GM21423 (cell line): Measurements from ENCODE around the gene ANKS4B.
"Not testable (repeated sequence)": the region's sequence is repeated elsewhere in the genome, so short reads cannot be mapped to it uniquely, and the experiment has no call there.

Experiments used
- ATAC-seq: cut with Tn5 transposase; IDR thresholded peaks from one replicate; pipeline ENCODE4 v1.9.1; 2021; ENCODE audit warnings: mild to moderate bottlenecking, moderate library complexity; ENCODE audit not compliant: unreplicated experiment

ANKS4B gene

GRCh38 chr16:21218153-21218552 lies 15.3 kb upstream of the ANKS4B start:
- no peak for ATAC-seq

GRCh38 chr16:21219551-21219950 lies 13.9 kb upstream of the ANKS4B start:
- no peak for ATAC-seq

- no peak for ATAC-seq
Measured at GRCh38 chr16:21222495-21223337, 10.8 kb upstream of the ANKS4B start.

- ATAC-seq = no peak
Measured at GRCh38 chr16:21223787-21224186, 9.7 kb upstream of the ANKS4B start.

- ATAC-seq = no peak
Measured at GRCh38 chr16:21224800-21225199, 8.7 kb upstream of the ANKS4B start.

- no peak for ATAC-seq
Measured at GRCh38 chr16:21226749-21227148, 6.8 kb upstream of the ANKS4B start.

GRCh38 chr16:21227866-21228265 lies 5.6 kb upstream of the ANKS4B start:
- ATAC-seq = no peak

- ATAC-seq = no peak
Measured at GRCh38 chr16:21228361-21228872, 5.1 kb upstream of the ANKS4B start.

GRCh38 chr16:21233045-21233520 lies 416 bp upstream of the ANKS4B start:
- ATAC-seq = no peak

- ATAC-seq = no peak
Measured at GRCh38 chr16:21235199-21235585, 1.7 kb downstream of the ANKS4B start.

- no peak for ATAC-seq
Measured at GRCh38 chr16:21236831-21237230, 3.3 kb downstream of the ANKS4B start.

GRCh38 chr16:21239646-21240045 lies 6.1 kb downstream of the ANKS4B start:
- ATAC-seq = no peak

GRCh38 chr16:21242756-21243155 lies 9.3 kb downstream of the ANKS4B start:
- no peak for ATAC-seq

- no peak for ATAC-seq
Measured at GRCh38 chr16:21244518-21245215, 11.2 kb downstream of the ANKS4B start.

GRCh38 chr16:21248179-21248578 lies 14.7 kb downstream of the ANKS4B start:
- ATAC-seq = not testable (repeated sequence)

GRCh38 chr16:21250072-21250923 lies 16.8 kb downstream of the ANKS4B start:
- ATAC-seq = no peak

GRCh38 chr16:21253470-21253869 lies 20.0 kb downstream of the ANKS4B start:
- ATAC-seq = no peak

- no peak for ATAC-seq
Measured at GRCh38 chr16:21256636-21257035, 23.1 kb downstream of the ANKS4B start.

GRCh38 chr16:21257284-21257683 lies 23.8 kb downstream of the ANKS4B start:
- ATAC-seq = no peak

- peak; percentile 38 for ATAC-seq
Measured at GRCh38 chr16:21260870-21261791, 27.6 kb downstream of the ANKS4B start.
